Ascending aorta (tissue), 2 donors: Measurements from ENCODE around the gene NT5DC2. TPM values are rescaled to one million over a fixed set of nuclear protein-coding genes. Genes with fewer than 3 reads are reported as not detected.

Experiments used
- DNase-seq, 2 donors: peaks; one replicate each; pipeline ENCODE4 v3.0.0-alpha.2; 2019; ENCODE audit warnings: low spot score in 2 of 2
- H3K27ac ChIP-seq, 2 donors: fragments of 200-600 bp; sonication (generic); one replicate each; pipeline ENCODE4 v1.5.1; 2016 to 2017; ENCODE audit warnings: mild to moderate bottlenecking in 1 of 2
- H3K27me3 ChIP-seq: fragments of 200-600 bp; sonication (generic); one replicate; pipeline ENCODE4 v1.5.1; 2017
- H3K36me3 ChIP-seq, 2 donors: fragments of 200-600 bp; sonication (generic); one replicate each; pipeline ENCODE4 v1.5.1; 2016
- H3K4me1 ChIP-seq, 2 donors: fragments of 200-600 bp; sonication (generic); one replicate each; pipeline ENCODE4 v1.5.1; 2016 to 2017; ENCODE audit warnings: mild to moderate bottlenecking in 1 of 2
- H3K4me3 ChIP-seq, 2 donors: fragments of 200-600 bp; sonication (generic); one replicate each; pipeline ENCODE4 v1.5.1; 2016 to 2017; ENCODE audit warnings: mild to moderate bottlenecking in 1 of 2
- H3K9me3 ChIP-seq, 2 donors: fragments of 200-600 bp; sonication (generic); one replicate each; pipeline ENCODE4 v1.5.1; 2016
- CTCF ChIP-seq, 3 experiments: fragments of 200-600 bp in 2 of 3; fragments of 450-650 bp in 1 of 3; sonication (generic) in 2 of 3; IDR thresholded peaks; one replicate each; pipeline ENCODE4 v1.5.1; 2016 to 2019; ENCODE audit warnings: antibody characterized with exemption in 3 of 3, mild to moderate bottlenecking in 1 of 3, moderate library complexity in 1 of 3
- intact Hi-C: fragments of 100-400 bp; cut with DNase I; formaldehyde crosslinking; loops from one replicate; pipeline ENCODE4 v1.15.1; 2023
- total RNA-seq: library from RNA; depleted of rRNA; stranded (reverse); fragments of >200 nt; gene quantifications from one replicate; pipeline ENCODE4 v1.1.0, GENCODE V29; 2016

NT5DC2 gene
- total RNA-seq, 1 donor from 2014 or later: 95.5 TPM

GRCh38 chr3:52532838-52533622 lies 627 bp downstream of the NT5DC2 start:
- Histone ChIP-seq H3K27ac (peak overlapping the region; percentile 49 to 80), H3K4me1 (peaks cover 13 to 25% of the 10 kb centered on the region in 2 donors), H3K36me3 (peaks cover 0 to 5% of the 10 kb centered on the region in 2 donors), H3K9me3 (no peaks in the 10 kb centered on the region), H3K27me3 (no peaks in the 10 kb centered on the region), H3K4me3 (peak overlapping the region; percentile 64 to 66)
- intact Hi-C loops: loop anchor here (5.0 to 10.0 kb wide), 2 partner anchors 246 to 362 kb away; partner anchors contain the start of genes GLYCTK and STIMATE
- DNase-seq: peak in 1 of 2 donors; percentile 67
- TF ChIP-seq CTCF (IDR thresholded peaks at IDR 0.05): no peak

- Histone ChIP-seq H3K27me3 (no peaks in the 10 kb centered on the region), H3K36me3 (peaks cover 2 to 10% of the 10 kb centered on the region in 2 donors), H3K4me3 (peak overlapping the region; percentile 64 to 66), H3K27ac (peak overlapping the region; percentile 49 to 80), H3K4me1 (peaks cover 7 to 20% of the 10 kb centered on the region in 2 donors), H3K9me3 (no peaks in the 10 kb centered on the region)
- DNase-seq: peak in 1 of 2 donors; percentile 73
- no peak for TF ChIP-seq CTCF (IDR thresholded peaks at IDR 0.05)
- intact Hi-C loops: loop anchor here (5.0 to 10.0 kb wide), 2 partner anchors 245 to 362 kb away; partner anchors contain the start of genes GLYCTK and STIMATE
Observed at GRCh38 chr3:52532517-52532837, 1.2 kb downstream of the NT5DC2 start.

- H3K27ac ChIP-seq: peak overlapping the region; percentile 49 to 80
- intact Hi-C loops: loop anchor here (5.0 to 10.0 kb wide), 2 partner anchors 245 to 363 kb away; partner anchors contain the start of genes GLYCTK and STIMATE
- peak in 1 of 2 donors; percentile 64 for DNase-seq
- H3K4me3 ChIP-seq: peak overlapping the region in 1 of 2 donors; percentile 64
- H3K9me3 ChIP-seq: no peaks in the 10 kb centered on the region
- peaks cover 4 to 11% of the 10 kb centered on the region in 2 donors for H3K36me3 ChIP-seq
- H3K27me3 ChIP-seq: no peaks in the 10 kb centered on the region
- TF ChIP-seq CTCF (IDR thresholded peaks at IDR 0.05): no peak
- H3K4me1 ChIP-seq: peaks cover 4 to 17% of the 10 kb centered on the region in 2 donors
Observed at GRCh38 chr3:52531860-52532516, 1.7 kb downstream of the NT5DC2 start.

- TF ChIP-seq CTCF (IDR thresholded peaks at IDR 0.05): no peak
- peaks cover 4 to 11% of the 10 kb centered on the region in 2 donors for H3K36me3 ChIP-seq
- peaks cover 4 to 17% of the 10 kb centered on the region in 2 donors for H3K4me1 ChIP-seq
- H3K4me3 ChIP-seq: no peak overlapping the region
- no peaks in the 10 kb centered on the region for H3K9me3 ChIP-seq
- intact Hi-C loops: loop anchor here (5.0 to 10.0 kb wide), 2 partner anchors 244 to 364 kb away; partner anchors contain the start of genes GLYCTK and STIMATE
- H3K27me3 ChIP-seq: no peaks in the 10 kb centered on the region
- DNase-seq: peak in 1 of 2 donors; percentile 63
- H3K27ac ChIP-seq: peak overlapping the region; percentile 49 to 80
Observed at GRCh38 chr3:52530918-52531826, 2.5 kb downstream of the NT5DC2 start.
